HG03039 (cell line): Measurements from ENCODE around the gene CDX2.

Source experiments
- ATAC-seq: cut with Tn5 transposase; IDR thresholded peaks from one replicate; pipeline ENCODE4 v1.9.1; 2021; ENCODE audit warnings: mild to moderate bottlenecking, moderate library complexity; ENCODE audit not compliant: unreplicated experiment

CDX2 gene

DNA sequence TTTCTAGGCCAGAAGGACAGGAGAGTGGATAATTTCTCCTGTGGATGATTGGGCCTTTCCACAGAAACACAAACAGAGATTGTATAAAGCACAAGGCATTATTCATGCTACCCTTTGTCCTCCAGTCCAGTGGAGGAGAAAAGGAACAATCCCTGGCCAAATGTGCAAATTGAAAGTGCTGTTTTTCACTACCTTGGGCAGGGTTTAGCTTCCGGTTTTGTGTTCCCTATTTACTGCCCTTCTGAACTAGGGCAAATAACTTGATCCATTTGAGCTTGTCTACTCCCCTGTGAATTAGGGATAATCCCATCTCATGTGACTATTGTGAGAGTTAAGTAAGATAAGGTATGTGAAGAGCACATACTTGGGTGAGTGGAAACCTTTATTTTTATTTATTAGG lies 36.0 kb downstream of the CDX2 start:
- ATAC-seq, result no peak

DNA sequence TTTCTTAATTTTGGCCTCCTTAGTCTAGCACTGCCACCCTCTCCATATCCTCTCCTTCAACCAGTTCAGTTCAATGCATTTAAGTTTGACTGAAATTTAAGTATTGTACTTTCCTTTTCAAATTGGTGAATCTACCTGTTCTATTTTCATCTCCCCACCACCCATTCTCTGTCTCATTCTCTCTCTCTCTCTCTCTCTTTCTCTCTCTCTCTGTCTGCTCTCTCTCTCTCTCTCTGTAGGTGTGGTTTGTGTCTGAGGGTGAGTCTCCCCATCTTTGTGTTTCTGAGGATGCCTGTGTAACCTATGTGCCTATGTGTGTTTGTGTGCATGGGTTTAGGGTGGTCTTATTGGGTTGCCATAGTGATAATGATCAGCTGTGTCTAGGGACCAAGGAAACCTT lies 39.2 kb downstream of the CDX2 start:
- ATAC-seq, result no peak

DNA sequence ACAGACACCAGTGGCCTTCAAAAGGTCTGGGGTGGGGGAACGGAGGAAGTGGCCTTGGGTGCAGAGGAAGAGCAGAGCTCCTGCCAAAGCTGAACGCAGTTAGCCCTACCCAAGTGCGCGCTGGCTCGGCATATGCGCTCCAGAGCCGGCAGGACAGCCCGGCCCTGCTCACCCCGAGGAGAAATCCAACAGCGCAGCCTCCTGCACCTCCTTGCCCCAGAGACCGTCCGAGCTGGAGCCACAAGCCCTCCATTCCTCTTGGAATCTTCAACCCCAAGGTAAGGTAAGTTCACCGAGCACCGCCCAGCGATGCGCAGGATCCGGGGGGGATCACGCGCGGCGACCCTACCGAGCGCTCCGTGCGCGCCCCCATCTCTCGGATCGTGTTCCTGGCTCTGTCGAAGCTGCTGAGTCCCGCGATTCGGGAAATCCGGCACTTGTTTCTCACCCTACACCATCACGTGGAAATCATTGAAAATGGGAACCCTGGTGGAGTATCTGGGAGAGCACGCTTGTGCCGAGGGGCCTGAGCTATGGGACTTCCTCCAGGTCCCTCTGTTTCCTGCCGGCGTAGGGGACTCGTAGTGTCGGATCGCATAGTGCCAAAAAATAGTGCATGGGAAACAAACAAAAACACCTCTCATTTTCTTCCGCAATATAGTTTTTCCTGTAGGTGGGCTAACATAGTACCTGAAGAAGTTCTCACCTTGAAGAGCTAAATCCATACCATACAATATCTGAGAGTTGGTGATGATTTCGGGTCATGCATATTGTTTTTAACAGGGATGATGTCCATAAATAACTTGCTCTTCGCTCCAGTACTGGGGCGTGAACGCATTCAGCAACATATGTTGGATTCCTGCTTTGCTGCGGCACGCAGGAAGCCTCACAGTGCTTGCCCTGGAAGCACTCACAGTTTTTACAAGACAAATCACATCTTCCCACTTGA lies 40.0 kb downstream of the CDX2 start:
- no peak for ATAC-seq

DNA sequence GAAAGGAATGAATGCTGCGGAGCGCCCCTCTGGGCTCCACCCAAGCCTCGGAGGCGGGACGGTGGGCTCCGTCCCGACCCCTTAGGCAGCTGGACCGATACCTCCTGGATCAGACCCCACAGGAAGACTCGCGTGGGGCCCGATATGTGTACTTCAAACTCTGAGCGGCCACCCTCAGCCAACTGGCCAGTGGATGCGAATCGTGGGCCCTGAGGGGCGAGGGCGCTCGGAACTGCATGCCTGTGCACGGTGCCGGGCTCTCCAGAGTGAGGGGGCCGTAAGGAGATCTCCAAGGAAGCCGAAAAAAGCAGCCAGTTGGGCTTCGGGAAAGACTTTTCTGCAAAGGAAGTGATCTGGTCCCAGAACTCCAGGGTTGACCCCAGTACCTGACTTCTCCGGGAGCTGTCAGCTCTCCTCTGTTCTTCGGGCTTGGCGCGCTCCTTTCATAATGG lies 40.7 kb downstream of the CDX2 start:
- ATAC-seq, result no peak

DNA sequence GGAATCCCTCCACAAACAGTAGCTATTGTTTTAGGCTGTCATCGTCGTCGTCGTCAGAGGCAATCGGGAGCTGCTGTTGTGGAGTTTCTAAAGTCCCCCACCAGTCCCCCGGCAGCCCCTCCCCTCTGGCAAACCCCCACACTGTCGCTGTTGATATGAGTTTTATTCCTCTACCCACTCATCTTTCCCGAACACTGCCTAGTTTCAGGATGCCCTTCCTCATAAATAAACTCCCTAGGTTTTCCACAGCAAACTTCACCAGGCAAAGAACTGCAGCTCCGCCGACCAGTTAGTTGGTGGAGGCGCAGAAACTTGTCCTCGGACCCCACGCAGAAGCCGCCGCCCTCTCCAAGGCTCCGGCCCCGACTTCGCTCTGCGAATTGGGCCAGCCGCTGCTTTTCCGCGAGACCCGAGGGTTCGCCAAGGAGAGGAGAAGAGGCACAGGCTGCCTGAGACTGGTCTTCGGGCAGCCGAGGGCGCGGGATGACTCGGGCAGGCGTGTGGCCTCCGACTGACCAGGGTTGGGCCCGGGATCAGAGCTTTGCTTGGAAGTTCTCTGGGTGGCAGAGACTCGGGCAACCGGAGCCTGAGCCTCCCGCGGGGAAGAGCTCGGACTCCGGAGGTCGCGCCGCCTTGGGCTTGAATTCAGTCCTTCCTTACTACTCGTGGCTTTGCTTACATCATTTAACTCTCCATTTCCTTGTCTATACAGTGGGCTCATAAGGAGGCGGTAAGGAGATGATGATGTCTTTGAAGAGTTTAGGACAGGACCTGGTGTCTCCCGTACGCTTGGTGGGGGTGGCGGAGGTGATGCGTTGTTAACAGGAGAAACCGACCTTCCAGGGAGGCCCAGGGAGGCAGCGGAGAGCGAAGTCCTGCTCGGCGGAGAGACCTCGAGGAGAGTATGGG lies 41.4 kb downstream of the CDX2 start:
- no peak for ATAC-seq

DNA sequence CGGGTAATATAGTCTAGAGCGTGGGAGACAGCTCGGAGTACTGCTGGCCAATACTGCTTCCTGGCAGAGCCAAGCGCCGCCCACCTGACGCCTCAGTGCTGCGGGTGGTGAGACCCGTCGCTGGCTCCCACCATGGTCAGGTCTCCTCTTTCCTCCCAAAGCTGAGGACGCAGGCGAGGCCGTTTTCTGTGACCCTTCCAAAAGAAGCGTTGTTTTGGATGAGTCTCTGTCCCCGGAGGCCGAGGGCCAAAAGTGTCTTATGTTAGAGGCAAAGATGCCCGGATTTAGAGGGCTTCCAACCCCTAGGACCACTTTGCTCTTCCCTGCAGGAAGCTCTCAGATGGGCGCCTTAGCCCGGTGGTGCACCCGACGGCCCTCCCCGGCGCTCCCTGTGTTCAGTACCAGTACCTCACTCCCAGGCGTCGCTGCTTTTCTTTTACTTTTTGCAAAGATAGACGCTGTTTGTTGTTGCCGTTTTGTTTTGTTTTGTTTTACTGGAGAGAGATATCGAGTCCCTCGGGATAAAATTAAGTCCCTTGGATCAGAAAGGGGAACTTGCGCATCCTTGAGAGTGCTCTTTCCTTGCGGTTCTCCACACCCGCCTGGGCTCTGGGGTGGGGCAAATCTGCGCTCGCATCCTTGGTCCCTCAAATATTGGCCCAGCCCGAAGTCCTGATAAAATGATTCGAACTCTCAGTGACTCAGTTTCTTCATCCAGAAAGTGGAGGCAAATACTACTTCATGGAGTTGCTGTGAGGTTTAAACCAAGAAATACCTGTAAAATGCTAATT lies 42.3 kb downstream of the CDX2 start:
- no peak for ATAC-seq

DNA sequence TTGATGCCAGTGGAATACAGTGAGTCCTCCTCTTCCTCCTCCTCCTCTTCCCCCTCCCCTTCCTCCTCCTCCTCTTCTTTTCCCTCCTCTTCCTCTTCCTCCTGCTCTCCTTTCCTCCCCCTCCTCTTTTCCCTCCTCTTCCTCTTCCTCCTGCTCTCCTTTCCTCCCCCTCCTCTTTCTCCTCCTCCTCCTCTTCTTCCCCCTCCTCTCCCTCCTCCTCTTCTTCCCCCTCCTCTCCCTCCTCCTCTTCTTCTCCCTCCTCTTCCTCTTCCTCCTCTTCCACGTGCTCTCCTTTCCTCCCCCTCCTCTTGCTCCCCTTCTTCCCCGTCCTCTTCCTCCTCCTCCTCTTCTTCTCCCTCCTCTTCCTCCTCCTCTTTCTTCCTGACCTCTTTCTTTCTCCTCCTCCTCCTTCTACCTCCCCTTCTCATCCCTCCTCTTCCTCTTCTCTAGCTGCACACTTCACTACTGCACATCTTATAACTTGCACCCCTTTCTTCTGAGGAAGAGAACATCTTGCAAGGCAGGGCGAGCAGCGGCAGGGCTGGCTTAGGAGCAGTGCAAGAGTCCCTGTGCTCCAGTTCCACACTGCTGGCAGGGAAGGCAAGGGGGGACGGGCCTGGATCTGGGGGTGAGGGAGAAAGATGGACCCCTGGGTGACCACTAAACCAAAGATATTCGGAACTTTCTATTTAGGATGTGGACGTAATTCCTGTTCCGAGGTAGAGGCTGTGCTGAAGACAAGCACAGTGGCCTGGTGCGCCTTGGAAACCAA lies 43.7 kb downstream of the CDX2 start:
- ATAC-seq, result no peak

DNA sequence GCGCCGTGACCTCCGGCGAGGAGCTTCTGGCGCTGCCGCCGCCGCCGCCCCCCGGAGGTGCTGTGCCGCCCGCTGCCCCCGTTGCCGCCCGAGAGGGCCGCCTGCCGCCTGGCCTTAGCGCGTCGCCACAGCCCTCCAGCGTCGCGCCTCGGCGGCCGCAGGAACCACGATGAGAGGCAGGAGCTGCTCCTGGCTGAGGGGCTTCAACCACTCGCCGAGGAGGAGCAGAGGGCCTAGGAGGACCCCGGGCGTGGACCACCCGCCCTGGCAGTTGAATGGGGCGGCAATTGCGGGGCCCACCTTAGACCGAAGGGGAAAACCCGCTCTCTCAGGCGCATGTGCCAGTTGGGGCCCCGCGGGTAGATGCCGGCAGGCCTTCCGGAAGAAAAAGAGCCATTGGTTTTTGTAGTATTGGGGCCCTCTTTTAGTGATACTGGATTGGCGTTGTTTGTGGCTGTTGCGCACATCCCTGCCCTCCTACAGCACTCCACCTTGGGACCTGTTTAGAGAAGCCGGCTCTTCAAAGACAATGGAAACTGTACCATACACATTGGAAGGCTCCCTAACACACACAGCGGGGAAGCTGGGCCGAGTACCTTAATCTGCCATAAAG lies 44.5 kb downstream of the CDX2 start:
- no peak for ATAC-seq

DNA sequence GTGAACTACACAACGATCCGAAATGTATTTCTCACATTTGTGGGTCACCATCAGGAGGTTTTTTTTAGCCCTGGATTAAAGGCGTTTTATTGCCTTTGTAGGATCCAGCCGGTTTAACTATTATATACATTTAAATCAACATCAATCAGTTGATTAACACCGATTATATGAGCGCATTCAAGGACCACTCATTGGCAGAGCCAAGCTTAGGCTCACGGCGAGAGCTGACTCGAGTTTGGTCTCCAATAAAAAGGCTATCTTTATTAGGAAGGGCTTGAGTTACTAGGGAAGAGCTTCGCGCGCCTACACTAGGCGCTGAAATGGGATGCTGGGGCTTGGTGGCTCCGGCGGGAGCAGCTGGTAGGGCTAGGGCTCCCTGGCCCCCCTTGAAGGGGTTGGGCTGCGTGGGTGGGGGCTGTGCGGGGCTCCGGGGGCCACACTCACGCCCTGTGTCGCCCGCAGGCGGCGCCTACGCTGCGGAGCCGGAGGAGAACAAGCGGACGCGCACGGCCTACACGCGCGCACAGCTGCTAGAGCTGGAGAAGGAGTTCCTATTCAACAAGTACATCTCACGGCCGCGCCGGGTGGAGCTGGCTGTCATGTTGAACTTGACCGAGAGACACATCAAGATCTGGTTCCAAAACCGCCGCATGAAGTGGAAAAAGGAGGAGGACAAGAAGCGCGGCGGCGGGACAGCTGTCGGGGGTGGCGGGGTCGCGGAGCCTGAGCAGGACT lies 45.2 kb downstream of the CDX2 start:
- ATAC-seq, result no peak

DNA sequence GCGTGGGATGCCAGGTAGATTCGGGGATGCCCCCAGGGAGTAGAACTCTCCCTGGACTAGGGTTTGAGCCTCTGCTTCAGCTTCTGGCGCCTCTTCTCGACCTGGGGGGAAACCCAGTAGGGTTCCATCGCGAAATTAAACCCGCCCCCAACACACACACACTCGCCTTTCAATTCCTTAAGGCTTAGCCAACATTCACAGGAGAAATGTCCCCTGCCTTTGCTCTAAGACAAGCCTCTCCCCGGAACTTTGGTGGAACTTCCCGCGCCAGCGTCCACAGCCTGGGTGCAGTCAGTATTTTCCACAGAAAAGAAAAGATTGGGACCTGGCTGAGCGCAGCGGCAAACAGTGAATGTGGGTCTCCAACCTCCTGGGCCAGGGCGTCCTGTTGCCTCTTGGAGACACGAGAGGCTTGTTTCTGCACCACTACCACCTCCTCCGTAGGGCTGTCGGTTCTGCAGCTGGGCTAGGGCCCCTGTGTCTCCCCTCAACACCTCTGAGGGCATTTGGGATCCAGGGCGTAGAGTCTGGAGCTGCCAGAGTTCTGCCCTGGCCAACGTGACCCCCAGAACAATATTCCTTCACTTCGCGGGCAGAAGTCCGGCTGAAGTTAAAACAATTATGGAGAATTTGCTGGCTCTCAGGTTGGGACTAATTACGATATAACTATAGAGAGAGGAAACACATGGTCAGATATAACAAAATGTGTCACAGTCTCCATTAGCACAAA lies 46.1 kb downstream of the CDX2 start:
- no peak for ATAC-seq

DNA sequence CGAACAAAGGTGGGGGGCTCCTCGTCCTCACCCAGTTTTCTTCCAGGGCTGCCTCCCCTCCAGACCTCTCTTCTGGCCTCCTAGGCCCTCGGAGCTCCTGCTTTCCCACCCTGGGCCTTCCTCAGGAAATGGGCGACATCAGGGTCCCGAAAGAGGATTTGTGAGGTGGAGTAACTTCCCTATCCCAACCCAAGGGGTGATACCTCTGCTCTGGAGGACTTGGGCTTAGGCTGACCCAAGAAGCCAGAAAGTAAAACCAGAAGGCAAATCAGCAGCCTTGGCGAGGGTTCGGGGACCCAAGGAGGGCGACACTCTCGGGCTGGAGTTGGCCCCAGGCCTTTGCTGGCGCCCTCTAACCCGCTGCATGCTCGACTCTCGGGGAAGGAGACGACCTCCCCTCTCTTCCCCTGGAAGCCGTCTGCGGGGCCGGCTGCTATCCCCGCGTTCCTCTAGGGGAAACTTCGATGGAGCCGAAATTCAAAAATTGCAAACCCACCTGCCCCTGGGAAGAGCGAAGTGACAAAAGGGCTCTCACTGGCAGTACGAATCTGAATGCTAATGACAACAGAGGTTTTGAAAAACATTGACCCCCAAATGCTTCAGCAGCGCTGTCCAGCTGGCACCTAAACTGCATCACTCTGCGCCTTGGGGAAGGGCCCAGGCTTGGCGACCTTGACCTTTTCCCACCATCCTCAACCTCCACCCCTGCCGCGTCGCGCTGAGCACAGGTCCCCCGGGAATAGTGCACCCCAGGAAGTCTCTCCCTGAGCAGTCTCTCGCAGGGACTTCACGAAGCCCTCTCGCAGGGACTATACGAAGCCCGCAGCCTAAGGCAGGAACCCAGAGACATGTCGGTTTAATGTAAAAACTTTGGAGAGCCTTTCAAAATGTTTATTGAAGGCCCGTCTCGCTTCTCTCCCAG lies 46.9 kb downstream of the CDX2 start:
- ATAC-seq, result no peak

DNA sequence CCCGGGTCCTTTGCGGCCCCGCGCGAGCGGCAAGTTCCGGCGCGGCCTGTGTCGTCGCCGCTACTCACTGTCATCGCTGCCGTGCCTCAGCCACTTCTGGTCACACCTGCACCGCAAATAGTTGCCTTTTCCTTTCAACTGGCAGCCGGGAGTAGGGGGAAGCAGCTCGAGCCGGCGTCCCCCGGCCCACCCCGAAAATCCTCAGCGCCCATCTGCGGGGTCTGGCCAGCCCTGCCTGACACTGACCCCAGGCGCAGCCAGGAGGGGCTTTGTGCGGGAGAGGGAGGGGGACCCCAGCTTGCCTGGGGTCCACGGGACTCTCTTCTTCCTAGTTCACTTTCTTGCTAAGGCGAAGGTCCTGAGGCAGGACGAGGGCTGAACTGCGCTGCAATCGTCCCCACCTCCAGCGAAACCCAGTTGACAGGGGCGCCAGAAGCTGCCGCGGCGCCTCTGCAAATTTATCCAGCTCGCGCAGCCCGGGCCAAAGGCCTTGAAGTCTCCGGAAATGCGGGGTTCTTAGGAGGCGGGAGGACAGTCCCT lies 47.6 kb downstream of the CDX2 start:
- no peak for ATAC-seq

DNA sequence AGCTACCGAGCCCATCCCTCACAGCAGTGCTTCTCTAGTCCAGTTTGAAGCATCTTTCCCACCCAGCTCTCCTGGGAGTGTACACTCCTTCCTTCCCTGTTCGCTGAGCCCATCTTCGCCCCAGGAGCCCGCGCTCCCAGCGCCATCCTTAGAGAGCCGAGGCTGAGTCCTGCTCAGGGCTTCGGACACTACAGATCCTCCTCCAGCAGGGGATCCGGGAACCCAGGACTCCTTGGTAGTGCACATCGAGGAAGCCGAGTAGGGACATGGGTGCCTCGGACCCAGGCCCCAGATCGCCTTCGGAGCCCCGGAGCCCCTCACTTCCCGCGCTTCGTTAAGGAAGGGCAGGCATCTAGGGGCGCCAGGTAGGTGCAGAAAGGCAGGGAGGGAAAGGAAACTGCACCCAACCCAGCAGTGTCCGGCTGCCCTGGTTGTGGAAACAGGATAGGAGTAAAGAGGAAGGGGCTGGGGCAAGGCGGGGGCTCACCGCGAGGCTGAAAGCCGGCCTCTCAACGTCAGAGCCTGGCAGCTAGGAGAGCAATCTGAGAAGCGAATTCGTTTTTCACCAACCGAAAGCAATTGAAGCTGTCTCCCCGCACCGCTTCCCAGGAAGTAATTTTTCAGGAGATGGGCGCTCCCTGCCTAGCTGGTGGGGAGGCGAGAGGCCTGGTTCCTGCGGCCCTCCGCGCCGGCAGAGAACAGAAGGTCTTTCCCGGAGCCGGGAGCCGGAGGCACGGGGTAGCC lies 48.3 kb downstream of the CDX2 start:
- no peak for ATAC-seq

DNA sequence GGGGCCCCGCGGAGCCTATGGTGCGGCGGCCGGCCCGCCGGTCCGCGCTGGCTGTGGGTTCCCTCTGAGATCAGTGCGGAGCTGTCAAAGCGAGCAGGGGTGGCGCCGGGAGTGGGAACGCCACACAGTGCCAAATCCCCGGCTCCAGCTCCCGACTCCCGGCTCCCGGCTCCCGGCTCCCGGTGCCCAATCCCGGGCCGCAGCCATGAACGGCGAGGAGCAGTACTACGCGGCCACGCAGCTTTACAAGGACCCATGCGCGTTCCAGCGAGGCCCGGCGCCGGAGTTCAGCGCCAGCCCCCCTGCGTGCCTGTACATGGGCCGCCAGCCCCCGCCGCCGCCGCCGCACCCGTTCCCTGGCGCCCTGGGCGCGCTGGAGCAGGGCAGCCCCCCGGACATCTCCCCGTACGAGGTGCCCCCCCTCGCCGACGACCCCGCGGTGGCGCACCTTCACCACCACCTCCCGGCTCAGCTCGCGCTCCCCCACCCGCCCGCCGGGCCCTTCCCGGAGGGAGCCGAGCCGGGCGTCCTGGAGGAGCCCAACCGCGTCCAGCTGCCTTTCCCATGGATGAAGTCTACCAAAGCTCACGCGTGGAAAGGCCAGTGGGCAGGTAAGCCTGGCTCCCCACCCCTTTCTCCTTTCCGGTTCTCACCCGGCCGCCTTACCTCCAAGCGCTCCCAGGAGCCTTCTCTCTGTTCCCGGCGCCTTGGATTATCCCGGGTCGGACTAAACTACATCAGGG lies 49.0 kb downstream of the CDX2 start, which contains the start of gene PDX1:
Gene PDX1 (plus strand): TSS at position 67 of the 743 bp plus-strand sequence. CDS start 139 bp downstream, at position 206.
- no peak for ATAC-seq

DNA sequence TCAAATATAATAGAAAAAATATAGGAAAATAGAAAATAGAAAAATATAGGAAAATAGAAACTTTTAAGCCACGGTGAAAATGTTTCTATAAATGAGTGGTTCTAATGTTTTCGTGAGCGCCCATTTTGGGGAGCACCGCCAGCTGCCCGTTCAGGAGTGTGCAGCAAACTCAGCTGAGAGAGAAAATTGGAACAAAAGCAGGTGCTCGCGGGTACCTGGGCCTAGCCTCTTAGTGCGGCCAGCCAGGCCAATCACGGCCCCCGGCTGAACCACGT lies 49.5 kb downstream of the CDX2 start:
- ATAC-seq, result no peak
